GM23338 (cell line): Measurements from ENCODE around the gene CEP135.

Source experiments
- CREB1 ChIP-seq: fragments of 250-450 bp; sonication (Bioruptor Pico); IDR thresholded peaks from 2 replicates; pipeline ENCODE4 v1.5.0; 2020; ENCODE audit warnings: low read depth, mild to moderate bottlenecking, moderate library complexity
- EZH2 ChIP-seq: fragments of 200-600 bp; sonication (generic); IDR thresholded peaks from one replicate; pipeline ENCODE4 v1.8.0; 2017; ENCODE audit warnings: antibody characterized with exemption, mild to moderate bottlenecking, low read depth; ENCODE audit not compliant: unreplicated experiment
- EZH2phosphoT487 ChIP-seq: fragments of 200-600 bp; sonication (generic); IDR thresholded peaks from one replicate; pipeline ENCODE4 v1.8.1; 2018; ENCODE audit warnings: antibody characterized with exemption; ENCODE audit not compliant: unreplicated experiment
- JUNB ChIP-seq: IDR thresholded peaks from one replicate; pipeline ENCODE4 v1.6.1; 2016; ENCODE audit warnings: antibody characterized with exemption; ENCODE audit not compliant: unreplicated experiment
- NANOG ChIP-seq: IDR thresholded peaks from 2 replicates; pipeline ENCODE4 v1.6.1; 2016; ENCODE audit warnings: antibody characterized with exemption, borderline replicate concordance
- POLR2AphosphoS5 ChIP-seq: IDR thresholded peaks from 2 replicates; pipeline ENCODE4 v1.6.1; 2016; ENCODE audit warnings: antibody characterized with exemption, low read depth
- ZNF114 ChIP-seq: fragments of 250-450 bp; sonication (Bioruptor Pico); IDR thresholded peaks from 2 replicates; pipeline ENCODE4 v1.5.0; 2020; ENCODE audit warnings: mild to moderate bottlenecking, moderate library complexity
- ZNF331 ChIP-seq: fragments of 250-450 bp; sonication (Bioruptor Pico); IDR thresholded peaks from 2 replicates; pipeline ENCODE4 v1.5.0; 2020; ENCODE audit warnings: low read depth, mild to moderate bottlenecking, moderate library complexity
- TF ChIP-seq, protein P1 (sequence below), 2 experiments: fragments of 200-600 bp in 1 of 2; sonication (generic) in 1 of 2; conservative IDR thresholded peaks; 2 replicates each; pipeline versions ENCODE4 v1.5.1 to v1.6.1; 2016 to 2017; ENCODE audit warnings: antibody characterized with exemption in 2 of 2, low read depth in 2 of 2, mild to moderate bottlenecking in 2 of 2, moderate library complexity in 1 of 2
- TF ChIP-seq, protein P2 (sequence below): IDR thresholded peaks from one replicate; pipeline ENCODE4 v1.6.1; 2018; ENCODE audit warnings: antibody characterized with exemption; ENCODE audit not compliant: unreplicated experiment
- TF ChIP-seq, protein P3 (sequence below): IDR thresholded peaks from 2 replicates; pipeline ENCODE4 v1.6.1; 2016; ENCODE audit warnings: antibody characterized with exemption

DNA sequence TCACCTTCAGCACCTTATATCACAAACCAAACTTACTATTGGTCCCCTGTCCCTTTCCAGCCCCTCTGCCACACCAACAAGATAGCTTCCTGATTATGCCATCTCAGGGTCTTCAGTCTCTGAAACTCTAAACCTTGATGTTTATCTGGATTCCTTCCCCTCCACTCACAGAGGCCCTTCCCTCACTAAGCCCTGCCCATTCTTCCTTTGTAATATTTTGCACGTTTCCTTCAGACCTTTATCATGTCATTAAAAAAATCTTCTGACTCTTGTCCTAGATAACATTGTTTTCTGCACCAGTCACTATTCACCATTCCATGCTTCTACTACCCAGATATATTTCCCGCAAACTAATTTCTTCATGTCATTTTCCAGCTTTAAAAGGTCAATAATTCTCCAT lies 17.7 kb upstream of the CEP135 start:
- TF ChIP-seq, protein P1, sequence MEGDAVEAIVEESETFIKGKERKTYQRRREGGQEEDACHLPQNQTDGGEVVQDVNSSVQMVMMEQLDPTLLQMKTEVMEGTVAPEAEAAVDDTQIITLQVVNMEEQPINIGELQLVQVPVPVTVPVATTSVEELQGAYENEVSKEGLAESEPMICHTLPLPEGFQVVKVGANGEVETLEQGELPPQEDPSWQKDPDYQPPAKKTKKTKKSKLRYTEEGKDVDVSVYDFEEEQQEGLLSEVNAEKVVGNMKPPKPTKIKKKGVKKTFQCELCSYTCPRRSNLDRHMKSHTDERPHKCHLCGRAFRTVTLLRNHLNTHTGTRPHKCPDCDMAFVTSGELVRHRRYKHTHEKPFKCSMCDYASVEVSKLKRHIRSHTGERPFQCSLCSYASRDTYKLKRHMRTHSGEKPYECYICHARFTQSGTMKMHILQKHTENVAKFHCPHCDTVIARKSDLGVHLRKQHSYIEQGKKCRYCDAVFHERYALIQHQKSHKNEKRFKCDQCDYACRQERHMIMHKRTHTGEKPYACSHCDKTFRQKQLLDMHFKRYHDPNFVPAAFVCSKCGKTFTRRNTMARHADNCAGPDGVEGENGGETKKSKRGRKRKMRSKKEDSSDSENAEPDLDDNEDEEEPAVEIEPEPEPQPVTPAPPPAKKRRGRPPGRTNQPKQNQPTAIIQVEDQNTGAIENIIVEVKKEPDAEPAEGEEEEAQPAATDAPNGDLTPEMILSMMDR (conservative IDR thresholded peaks at IDR 0.05; ENCODE audit: low read depth in 2 of 2): no peak
- TF ChIP-seq JUNB: no peak
- TF ChIP-seq EZH2: no peak
- no peak for TF ChIP-seq CREB1 (CRISPR knock-in tag)
- no peak for TF ChIP-seq EZH2phosphoT487
- no peak for TF ChIP-seq POLR2AphosphoS5
- TF ChIP-seq, protein P2, sequence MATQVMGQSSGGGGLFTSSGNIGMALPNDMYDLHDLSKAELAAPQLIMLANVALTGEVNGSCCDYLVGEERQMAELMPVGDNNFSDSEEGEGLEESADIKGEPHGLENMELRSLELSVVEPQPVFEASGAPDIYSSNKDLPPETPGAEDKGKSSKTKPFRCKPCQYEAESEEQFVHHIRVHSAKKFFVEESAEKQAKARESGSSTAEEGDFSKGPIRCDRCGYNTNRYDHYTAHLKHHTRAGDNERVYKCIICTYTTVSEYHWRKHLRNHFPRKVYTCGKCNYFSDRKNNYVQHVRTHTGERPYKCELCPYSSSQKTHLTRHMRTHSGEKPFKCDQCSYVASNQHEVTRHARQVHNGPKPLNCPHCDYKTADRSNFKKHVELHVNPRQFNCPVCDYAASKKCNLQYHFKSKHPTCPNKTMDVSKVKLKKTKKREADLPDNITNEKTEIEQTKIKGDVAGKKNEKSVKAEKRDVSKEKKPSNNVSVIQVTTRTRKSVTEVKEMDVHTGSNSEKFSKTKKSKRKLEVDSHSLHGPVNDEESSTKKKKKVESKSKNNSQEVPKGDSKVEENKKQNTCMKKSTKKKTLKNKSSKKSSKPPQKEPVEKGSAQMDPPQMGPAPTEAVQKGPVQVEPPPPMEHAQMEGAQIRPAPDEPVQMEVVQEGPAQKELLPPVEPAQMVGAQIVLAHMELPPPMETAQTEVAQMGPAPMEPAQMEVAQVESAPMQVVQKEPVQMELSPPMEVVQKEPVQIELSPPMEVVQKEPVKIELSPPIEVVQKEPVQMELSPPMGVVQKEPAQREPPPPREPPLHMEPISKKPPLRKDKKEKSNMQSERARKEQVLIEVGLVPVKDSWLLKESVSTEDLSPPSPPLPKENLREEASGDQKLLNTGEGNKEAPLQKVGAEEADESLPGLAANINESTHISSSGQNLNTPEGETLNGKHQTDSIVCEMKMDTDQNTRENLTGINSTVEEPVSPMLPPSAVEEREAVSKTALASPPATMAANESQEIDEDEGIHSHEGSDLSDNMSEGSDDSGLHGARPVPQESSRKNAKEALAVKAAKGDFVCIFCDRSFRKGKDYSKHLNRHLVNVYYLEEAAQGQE: no peak
- no peak for TF ChIP-seq ZNF331
- no peak for TF ChIP-seq NANOG
- TF ChIP-seq, protein P3, sequence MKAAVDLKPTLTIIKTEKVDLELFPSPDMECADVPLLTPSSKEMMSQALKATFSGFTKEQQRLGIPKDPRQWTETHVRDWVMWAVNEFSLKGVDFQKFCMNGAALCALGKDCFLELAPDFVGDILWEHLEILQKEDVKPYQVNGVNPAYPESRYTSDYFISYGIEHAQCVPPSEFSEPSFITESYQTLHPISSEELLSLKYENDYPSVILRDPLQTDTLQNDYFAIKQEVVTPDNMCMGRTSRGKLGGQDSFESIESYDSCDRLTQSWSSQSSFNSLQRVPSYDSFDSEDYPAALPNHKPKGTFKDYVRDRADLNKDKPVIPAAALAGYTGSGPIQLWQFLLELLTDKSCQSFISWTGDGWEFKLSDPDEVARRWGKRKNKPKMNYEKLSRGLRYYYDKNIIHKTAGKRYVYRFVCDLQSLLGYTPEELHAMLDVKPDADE: no peak
- no peak for TF ChIP-seq ZNF114 (CRISPR knock-in tag)
